HEK293T (cell line): Measurements from ENCODE around the gene FAM216A.

ENCODE experiments used
- ELF4 ChIP-seq: fragments of 450-650 bp; IDR thresholded peaks from 2 replicates; pipeline ENCODE4 v1.6.1; 2017; ENCODE audit warnings: antibody characterized with exemption
- FOXA1 ChIP-seq: fragments of 450-650 bp; IDR thresholded peaks from 2 replicates; pipeline ENCODE4 v1.6.1; 2016; ENCODE audit warnings: mild to moderate bottlenecking
- FOXM1 ChIP-seq: fragments of 450-650 bp; IDR thresholded peaks from 2 replicates; pipeline ENCODE4 v1.6.1; 2017; ENCODE audit warnings: mild to moderate bottlenecking, borderline replicate concordance
- SUZ12 ChIP-seq: fragments of 450-650 bp; IDR thresholded peaks from 2 replicates; pipeline ENCODE4 v1.6.1; 2016; ENCODE audit warnings: mild to moderate bottlenecking

DNA sequence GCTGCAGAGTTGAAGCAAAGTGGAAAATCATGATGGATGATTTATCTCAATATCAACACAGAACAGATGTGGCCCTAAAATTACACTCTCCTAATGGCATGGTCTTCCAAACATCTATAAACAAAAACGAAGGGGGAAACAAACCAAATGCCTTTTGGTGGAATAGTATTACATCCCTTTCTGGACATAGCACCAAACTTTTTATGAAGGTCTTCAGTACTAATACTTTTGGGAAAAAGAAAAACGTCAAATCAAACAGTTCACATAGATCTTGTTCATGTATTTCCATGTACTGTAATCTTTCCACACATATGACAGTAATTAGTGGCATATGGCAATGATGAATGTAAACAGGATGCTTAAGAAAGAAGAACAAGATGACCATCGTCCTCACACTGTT, 42.2 kb upstream of the FAM216A start:
- TF ChIP-seq FOXA1 (no peak), SUZ12 (no peak), ELF4 (no peak), FOXM1 (no peak)
